HG03571 (cell line): ENCODE data around the gene VWA8.
"Not testable (repeated sequence)": the region's sequence is repeated elsewhere in the genome, so short reads cannot be mapped to it uniquely, and the experiment has no call there.

Experiments used
- ATAC-seq: cut with Tn5 transposase; IDR thresholded peaks from one replicate; pipeline ENCODE4 v1.9.1; 2021; ENCODE audit not compliant: unreplicated experiment

Gene VWA8

GRCh38 chr13:41811588-41812021 lies 149.3 kb downstream of the VWA8 start:
- ATAC-seq = peak; percentile 42

DNA sequence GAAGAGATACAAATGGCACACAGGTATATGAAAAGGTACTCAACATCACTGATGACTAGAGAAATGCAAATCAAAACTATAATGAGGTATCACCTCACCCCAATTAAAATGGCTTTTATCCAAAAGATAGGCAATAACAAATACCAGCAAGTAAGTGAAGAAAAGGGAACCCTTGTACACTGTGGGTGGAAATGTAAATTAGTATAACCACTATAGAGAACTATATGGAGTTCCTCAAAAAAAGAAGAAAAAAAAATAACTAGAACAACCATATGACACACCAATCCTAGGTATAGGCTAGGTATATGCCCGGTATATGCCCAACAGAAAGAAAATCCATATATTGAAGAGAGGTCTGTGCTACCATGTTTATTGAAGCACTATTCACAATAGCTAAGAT lies 150.9 kb downstream of the VWA8 start:
- ATAC-seq = no peak

DNA sequence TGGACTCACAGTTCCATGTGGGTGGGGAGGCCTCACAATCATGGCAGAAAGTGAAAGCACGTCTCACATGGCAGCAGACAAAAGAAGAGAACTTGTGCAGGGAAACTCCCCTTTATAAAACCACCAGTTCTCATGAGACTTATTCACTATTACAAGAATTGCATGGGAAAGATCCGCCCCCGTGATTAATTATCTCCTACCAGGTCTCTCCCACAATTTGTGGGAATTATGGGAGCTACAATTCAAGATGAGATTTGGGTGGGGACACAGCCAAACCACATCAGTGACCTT lies 157.5 kb downstream of the VWA8 start:
- not testable (repeated sequence) for ATAC-seq

DNA sequence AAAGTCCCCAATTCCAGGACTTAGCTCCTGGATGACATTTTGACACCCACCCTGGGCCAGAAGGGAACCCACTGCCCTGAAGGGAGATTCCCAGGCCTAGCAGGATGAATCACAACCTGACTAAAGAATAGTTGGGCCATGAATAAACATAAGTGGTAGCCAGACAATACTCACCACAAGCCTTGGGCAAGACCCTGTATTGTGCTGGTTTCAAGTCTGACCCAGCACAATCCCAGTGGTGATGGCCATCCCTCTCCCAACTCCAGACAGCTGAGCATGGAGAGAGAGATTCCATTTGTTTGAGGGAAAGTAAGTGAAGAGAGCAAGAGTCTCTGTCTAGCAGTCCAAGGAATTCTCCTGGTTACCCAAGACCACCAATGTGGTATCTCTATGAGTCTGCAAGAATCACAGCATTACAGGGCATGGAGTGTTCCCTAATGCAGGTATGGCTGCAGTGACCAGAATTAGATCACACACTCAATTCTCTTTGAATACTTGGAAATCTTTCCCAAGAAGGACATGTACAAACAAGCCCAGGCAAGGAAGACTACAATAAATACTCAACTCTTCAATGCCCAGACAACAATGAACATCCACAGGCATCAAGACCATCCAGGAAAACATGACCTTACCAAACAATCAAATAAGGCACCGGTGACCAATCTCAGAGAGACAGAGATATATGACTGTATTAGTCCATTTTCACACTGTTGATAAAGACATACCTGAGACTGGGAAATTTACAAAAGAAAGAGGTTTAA lies 158.0 kb downstream of the VWA8 start:
- ATAC-seq = no peak

DNA sequence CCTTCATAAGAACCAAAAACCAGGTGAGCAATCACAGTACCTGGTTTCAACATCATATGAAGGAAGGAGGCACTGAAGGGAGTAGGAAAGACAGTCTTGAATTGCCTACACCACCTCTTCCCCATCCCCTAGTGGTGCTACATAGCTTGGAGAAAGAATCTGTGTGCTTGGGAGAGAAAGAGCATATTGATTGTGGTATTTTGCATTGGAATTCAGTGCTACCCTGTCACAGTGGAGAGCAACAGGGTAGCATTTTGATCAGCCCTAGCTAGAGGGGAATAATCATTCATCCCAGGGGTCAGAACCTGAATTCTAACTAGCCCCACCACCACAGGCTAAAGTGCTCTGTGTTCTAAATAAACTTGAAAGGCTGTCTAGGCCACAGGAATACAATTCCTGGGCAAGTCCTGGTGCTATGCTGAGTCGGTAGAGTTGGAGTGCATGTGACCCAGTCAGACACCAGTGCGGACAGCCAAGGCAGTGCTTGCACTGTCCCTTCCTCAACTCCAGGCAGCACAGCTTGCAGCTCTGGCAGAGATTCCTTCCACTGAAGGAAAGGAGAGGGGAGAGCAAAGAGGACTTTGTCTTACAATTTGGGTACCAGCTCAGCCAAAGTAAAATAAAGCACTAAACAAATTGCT lies 158.7 kb downstream of the VWA8 start:
- no peak for ATAC-seq

DNA sequence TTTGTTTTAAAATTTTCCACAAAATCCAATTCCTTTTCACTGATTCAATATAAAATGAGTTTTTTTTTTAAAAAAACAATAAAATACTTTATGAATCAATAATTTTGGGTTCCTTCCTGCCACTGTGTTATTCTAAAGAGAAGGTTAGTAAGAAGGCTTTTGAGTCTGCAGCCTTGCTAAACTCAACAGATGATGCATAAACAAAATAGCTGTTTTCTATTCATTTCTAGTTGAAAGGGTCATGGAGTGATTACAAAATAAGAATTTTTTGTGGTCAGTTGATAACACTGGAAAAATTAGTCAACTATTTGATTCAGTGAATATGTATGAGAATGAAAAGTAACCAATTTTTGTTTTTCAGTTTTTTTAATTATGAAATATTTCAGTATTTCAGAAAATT lies 169.9 kb downstream of the VWA8 start:
- no peak for ATAC-seq

DNA sequence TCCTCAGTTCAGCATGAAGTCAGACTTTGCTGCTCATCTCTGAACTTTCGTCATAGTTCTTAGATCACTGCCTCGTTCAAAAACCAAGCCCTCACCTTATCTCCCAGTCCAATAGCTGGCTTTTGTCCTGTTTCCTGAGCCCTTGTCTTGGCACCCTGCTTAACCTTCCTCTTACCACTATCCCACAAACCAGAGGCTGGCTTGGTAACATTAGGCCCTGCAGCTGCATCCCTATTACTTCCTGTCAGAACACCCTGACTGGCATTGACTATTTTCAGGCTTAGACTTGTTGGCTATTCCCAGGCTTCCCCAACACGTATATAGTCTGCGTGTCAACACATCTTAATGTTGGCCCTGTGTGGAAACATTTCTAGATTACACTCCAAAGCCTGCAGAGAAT lies 172.4 kb downstream of the VWA8 start:
- ATAC-seq = no peak

GRCh38 chr13:41785402-41786172 lies 175.3 kb downstream of the VWA8 start:
- ATAC-seq = no peak

- ATAC-seq = no peak
These were observed 178.8 kb downstream of the VWA8 start for GRCh38 chr13:41782086-41782485.

DNA sequence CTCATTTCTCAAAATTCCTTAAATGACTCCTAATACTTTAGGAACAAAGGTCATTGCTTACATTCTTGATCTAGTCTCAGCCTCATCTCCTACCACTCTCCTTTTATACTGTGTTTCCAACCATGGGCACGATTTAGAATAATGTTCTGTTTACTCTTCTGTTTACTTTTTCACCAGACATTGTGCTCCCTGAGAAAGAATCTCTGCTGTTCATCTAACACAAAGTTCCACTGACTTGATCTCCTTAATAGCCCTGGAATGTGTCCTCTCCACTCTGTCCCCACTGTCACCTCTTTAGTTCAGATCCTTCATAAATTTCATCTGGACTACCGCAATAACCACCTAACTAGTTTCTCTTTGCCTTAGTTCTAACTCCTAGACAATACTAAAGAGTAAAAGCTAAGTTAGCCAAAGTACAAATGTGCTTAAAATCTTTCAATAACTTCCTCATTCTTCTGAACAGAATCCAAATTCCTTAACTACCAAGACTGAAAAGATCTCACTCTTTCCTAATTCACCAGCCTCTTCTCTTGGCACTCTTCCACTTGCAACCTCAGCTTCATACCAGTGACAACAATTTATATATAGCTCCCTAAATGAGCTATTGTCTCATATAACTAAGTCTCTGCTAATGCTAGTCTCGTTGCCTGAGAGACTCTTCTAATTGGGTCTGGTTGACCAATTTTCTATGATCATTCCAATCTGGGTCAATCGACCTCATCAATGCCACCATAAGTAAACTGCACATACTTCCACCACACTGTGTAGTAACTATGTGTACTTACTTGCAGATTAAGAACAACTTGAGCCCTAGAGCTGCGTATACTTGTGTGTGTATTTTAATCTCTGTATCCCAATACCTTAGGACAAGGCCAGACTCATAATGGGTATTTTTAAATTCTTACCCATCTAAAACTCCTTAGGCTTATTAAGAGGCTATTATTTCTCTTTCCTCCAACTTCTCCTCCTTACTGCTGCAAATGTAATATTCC lies 179.9 kb downstream of the VWA8 start:
- no peak for ATAC-seq

DNA sequence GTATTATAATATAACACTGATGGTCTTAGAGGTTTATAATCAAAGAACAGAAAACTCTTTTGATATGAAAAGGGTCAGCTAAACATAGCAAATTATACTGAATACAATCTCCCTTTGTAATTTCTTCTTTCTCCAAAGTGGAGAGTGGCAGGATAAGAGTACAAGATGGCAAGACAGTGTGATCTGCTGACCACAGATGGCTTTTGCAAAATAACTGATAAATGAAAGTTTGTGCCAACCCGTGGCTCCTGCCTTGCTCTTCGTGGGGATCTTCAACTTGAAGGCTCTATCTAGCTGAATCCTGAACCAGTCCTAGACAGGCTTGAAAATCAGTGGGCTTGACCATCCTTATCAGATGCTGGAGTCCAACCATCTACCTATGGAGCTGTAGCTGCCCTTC lies 185.7 kb downstream of the VWA8 start:
- no peak for ATAC-seq

GRCh38 chr13:41774605-41775218 lies 186.2 kb downstream of the VWA8 start:
- ATAC-seq = no peak

DNA sequence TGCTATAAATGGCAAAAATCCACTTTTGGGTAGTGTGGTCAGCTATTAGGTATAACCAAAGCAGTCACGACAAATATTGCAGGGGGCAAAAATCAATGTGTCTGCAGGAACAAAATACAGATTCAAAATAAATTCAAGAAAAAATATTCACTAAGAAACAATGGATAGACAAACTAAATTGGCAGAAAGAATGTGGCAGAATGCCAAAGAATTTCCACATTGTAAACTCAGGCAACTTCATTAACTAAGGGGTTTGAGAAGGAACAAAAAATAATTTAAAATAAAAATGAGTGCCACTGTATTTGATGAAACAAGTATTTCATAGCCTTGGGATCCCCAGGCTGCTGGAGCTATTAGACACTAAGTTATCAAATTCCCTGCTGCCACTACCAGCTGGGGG lies 193.1 kb downstream of the VWA8 start:
- no peak for ATAC-seq

GRCh38 chr13:41766439-41766838 lies 194.5 kb downstream of the VWA8 start:
- ATAC-seq = no peak

- no peak for ATAC-seq
These were observed 195.1 kb downstream of the VWA8 start for GRCh38 chr13:41765813-41766212.

GRCh38 chr13:41765020-41765419 lies 195.9 kb downstream of the VWA8 start:
- ATAC-seq = no peak

GRCh38 chr13:41764558-41764957 lies 196.4 kb downstream of the VWA8 start:
- no peak for ATAC-seq

GRCh38 chr13:41763782-41764181 lies 197.1 kb downstream of the VWA8 start:
- ATAC-seq = no peak

DNA sequence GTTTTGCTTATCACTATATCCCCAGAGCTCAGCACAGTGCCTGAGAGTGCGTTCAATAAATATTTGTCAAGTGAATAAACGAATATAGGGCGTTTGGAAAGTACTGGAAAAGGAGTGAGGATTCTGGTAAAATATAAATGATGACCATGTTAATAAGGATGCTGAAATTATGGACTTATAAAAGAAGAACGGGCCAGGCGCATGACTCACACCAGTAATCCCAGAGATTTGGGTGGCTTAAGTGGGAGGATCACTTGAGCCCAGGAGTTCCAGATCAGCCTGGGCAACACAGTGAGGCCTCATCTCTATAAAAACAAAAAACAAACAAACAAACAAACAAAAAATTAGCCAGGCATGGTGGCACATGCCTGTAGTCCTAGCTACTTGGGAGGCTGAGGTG lies 198.1 kb downstream of the VWA8 start:
- no peak for ATAC-seq

DNA sequence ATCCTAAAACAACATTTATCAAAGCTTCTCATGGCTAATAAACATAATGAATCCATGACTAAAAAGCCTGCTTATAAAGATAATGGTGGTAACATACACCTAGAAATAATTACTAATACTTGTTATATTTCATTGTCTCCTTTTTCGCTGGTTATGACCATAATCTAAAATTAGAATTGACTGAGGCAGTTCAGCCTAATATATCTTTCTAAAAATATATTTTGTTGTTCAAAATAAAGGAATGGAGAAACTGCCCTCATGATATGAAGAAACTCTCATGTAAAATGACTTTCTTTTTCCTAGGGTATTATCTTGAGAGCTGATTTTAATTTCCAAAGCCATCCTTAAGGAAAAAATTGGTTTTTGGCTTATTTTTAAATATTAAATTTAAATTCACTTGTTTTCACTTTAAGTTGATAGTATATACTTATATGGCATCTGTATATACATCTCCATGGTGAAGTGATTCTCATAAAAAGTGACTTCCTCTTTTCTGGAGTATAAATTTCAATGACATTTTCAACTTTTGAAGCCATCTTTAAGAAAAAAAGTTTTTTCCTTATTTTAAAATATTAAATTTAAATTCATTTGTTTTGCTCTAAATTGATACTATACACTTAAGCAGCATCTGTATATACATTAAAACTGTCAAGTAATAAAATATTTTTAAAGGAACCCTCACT lies 204.6 kb downstream of the VWA8 start:
- no peak for ATAC-seq
